Adrenal gland (tissue), 5 donors: ENCODE measurements around the gene MOK.

Source experiments
- CTCF ChIP-seq, 6 experiments: fragments of 450-650 bp in 4 of 6; fragments of 200-600 bp in 2 of 6; sonication (generic) in 1 of 6; IDR thresholded peaks; 1 replicate in 5 of 6; 2 replicates in 1 of 6; pipeline versions ENCODE4 v1.5.1 to v1.8.0; 2016 to 2021; ENCODE audit warnings: antibody characterized with exemption in 6 of 6, mild to moderate bottlenecking in 2 of 6, moderate library complexity in 1 of 6
- POLR2A ChIP-seq, 2 donors: fragments of 450-650 bp; IDR thresholded peaks; one replicate each; pipeline ENCODE4 v1.6.1; 2017; ENCODE audit warnings: antibody characterized with exemption in 2 of 2, mild to moderate bottlenecking in 2 of 2, moderate library complexity in 1 of 2
- donor health status: DM: no; HTN: no; CAD: no.

- TF ChIP-seq CTCF (IDR thresholded peaks at IDR 0.05), result no peak
- TF ChIP-seq POLR2A (IDR thresholded peaks at IDR 0.05), result no peak
These were observed 97.1 kb downstream of the MOK start for GRCh38 chr14:102207831-102208365.
